ENCODE data around the gene DNAH17.
"Not testable (repeated sequence)": the region's sequence is repeated elsewhere in the genome, so short reads cannot be mapped to it uniquely, and the experiment has no call there.

DNAH17 gene

DNA sequence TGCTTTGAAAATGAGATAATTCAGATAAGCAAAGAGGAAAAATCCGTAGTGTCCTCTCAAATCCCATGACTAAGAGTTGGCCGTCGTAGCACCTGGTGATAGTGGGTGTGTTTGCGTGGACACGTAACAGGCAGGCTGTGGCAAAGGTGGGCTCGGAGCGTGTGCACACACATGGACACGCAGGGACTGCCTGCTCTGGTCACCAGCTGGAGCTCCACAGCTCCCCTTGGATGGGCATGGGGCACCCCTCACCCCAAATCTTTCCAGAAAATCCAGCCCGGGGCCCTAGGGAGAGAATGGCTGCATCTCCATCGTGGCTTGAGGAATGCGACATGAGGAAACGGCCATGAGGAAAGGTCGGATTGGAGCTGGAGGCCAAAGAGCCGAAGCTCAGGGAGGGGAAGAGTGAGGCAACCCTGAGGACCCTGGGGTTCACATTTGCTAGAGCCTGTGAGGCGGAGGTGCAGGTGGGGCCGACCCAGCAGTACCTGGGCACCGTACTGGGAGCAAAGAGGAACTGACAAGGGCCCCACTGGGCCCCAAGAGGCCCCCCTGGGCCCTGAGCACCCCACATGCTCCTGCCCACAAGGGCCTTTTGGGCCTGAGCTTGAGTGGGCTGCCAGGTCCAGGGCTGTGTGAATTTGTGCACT is 51.6 kb downstream of the DNAH17 start:
- no peak for DNase-seq (ENCODE audit: low read depth, low spot score)

DNA sequence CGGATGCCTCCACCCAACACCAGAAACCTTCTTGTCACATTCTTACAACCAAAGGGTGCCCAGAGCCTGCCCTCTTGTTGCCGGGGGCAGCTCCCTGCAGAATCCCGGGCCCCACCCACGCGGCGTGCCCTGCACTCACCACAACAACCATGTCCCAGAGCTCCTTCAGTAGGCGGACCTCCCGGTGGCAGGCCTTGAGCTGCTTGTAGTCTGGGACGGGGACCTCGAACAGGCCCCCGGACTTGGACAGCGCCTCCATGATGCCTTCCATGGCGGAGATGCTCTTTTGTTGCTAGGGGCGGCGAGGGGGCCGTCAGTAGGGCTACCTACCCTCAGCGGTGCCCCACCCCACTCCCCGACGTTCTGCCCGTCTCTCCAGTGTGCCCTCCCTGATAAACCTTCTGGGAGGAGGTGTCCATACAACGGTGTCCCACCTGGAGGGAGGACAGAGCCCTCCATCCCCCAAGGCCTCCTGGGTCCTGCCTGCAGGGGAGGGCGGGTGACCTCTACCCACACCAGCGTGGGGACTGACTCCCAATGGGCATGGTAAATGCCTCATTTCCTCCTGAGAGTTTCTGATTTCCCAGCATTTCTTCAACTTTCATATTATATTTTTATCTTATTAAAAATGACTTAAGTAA is 52.2 kb downstream of the DNAH17 start:
- DNase-seq (ENCODE audit: low read depth, low spot score): no peak

DNA sequence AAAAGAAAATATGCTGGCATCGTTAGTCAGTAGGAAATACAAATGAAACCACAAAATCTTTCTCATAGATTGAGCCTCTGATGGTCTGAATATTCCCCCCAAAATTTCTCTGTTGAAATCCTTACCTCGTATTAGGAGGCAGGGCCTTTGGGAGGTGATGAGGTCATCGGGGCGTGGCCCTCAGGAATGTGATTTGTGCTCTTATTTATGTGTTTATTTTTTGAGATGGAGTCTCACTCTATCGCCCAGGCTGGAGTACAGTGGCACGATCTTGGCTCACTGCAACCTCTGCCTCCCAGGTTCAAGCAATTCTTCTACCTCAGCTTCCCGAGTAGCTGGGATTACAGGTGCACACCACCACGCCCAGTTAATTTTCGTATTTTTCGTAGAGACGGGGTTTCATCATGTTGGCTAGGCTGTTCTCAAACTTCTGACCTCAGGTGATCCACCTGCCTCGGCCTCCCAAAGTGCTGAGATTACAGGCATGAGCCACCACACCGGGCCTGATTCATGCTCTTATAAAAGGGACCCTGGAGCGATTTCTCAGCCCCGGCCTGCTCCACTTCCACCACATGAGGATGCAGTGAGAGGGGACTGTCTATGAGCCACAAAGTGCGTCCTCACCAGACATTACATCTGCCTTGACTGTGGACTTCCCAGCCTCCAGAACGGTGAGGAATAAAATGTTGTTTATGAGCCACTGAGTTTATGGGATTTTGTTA is 53.1 kb downstream of the DNAH17 start:
- no peak for DNase-seq (ENCODE audit: low read depth, low spot score)

GRCh38 chr17:78522031-78522809 is 55.0 kb downstream of the DNAH17 start:
- no peak for DNase-seq (ENCODE audit: low read depth, low spot score)

DNA sequence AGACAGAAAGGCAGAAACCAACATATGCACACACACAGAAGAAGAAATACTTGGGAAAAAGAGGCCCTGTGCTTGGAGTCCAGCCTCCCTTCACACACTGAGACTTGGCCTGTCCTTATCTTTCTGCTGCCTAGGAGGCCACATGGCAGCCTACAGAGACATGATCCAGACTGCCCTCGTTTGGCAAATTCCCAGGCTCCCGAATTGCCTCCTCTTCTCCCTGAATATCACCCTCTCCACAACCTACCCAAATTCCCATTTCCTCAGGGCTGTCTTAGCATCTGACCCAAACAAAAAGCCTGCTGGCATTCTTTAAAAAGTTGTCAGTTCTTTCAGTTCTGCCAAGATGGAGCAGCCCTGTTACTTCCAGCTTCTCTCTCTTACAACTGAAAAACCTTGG is 59.8 kb downstream of the DNAH17 start:
- no peak for DNase-seq (ENCODE audit: low read depth, low spot score)

DNA sequence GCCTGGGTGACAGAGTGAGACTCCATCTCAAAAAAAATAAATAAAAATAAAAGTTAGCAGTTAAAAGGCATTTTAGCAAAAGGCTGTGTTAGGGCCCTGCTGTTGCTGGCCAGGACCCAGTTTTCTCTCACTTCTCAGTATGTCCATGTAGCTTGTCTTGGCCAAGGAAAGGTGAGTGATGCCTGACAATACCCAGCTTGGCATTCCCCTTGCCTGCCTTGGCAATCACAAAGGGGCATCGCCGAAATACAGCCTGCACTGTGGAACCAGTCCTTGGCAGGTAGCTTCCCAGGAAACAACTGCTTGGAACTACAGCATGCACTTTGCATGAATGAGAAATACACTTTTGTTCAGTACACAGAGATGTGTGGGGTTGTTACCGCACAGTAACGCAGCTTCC is 61.7 kb downstream of the DNAH17 start:
- DNase-seq (ENCODE audit: low read depth, low spot score): no peak

DNA sequence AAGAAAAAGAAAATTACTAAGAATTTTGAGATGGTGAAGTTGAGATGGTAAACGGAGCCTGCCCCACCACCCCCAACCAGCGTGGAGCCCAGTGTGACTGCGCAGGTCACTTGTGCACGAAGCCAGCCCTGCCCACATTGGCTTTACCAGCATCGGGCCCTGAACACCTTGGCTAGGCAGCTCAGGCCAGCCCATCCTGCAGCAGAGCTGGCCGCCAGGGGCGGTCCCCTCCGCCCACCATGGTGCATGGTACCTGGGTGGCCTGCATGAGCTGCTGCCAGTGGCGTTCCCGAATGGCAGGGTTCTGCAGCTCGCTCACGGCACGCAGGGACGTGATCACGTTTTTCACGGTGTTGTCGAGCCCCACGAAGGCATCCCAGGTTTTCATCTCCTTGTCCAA is 62.7 kb downstream of the DNAH17 start:
- no peak for DNase-seq (ENCODE audit: low read depth, low spot score)

DNA sequence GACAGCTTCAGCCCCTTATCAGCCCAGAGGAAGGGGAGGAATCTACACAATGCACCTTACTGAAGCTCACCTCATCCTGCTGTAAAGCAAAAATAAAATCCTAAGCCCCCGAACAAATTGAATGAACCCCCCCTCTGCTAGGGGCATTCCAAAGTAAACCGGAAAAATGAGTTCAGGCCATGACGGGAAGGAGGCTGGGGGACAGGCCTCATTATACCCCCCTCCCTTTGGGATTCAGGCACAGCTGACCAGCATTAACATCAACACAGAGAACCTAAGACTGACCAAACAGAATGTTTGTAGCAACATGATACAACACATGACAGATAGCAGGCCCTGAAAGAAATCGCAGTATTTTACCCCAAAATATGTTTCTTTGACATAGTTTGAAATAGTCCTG is 64.2 kb downstream of the DNAH17 start:
- DNase-seq (ENCODE audit: low read depth, low spot score): no peak

DNA sequence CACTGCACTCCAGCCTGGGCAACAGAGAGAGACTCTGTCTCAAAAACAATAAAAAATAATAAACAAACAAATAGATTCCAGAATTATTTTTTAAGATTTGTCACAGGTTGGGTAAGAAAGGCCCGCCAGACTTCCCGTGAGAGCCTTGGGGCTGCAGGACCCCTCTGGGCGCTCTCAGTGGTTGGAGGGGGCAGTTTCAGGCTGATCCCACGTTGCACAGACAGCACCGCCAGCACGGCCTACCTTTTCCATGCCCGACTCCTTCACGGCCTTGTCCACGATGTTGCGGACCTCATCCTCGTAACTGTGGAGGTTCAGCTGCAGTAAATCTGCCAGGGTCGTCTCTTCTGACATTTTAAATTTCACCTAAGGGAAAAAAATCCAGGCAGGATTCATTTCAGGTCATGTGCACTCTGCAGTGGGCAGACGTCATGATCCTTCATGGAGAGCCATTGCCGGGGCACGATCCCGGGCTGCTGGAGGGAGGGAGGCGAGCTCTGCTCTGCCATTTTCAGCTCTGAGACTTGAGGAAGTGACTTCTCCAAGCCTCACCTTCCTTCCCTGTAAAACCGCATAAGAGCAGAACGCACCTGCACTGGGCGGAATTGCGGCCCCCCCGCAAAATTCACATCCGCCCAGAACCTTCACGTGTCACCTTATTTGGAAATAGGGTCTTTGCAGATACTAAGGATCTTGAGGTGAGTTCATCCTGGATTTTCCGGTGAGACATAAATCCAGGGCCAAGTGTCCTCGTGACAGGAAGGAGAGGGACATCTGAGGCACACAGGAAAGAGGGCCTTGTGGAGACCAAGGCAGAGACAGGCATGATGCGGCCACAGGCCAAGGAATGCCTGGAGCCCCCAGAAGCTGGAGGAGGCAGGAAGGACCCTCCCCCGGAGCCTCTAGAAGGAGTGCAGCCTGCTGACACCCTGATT is 66.8 kb downstream of the DNAH17 start:
- DNase-seq (ENCODE audit: low read depth, low spot score): no peak

DNA sequence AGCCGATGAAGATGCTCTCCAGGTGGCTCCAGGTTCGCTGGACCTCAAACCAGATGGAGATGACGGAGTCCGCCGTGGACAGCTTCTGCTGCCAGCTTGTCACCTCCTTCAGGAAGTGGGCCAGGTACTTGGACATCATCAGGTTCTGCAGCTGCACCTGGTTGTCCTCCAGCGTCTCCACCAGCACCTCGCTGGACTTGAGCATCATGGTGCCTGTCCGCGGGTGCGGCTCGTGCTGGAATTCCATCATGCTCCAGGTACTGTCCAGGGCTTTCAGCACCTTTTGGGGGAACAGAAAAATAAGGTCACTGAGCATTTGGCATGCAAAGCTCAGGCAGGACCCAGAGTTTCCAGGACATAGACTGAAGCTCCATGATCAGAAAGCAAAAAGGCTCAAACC is 69.7 kb downstream of the DNAH17 start:
- no peak for DNase-seq (ENCODE audit: low read depth, low spot score)

DNA sequence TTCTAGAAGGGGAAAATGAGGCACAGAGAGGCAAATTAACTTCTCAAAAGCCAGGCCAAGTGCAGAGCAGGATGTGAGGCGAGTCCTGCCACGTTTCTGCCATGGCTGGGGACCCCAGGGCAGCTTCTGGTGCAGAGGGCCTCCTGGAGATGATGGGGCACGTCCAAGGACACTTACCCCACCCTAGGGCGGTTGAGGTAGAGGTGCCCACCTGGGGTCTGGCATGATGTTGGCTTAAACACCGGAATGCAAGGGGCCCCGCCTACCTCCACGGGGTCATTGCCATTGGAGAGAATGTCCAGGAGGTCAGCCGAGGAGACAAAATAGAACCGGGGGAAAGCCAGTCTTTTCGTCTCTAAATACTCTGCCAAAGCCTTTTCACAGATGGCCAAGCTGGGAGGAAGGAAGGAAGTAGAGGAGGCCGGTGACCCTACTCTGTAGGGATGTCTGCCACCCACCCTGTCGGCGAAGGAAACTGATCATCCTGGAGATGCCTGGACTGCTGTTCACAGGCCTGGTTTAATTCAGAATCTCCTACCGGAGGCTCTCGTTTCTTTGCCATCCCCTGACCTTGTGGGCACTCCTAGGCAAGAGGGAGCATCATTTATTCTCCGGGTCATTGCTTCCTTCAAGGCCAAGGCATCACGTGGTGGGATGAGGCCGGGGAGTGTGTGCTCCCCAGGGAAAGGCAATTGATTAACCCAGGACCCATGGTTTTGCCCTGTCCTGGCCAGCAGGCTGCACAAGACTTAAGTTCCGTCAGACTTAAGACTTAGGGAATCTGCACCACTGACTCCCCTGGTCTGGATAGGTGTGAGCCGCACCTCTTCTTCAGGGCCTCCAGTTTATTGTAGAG is 70.5 kb downstream of the DNAH17 start:
- DNase-seq (ENCODE audit: low read depth, low spot score): no peak

- DNase-seq (ENCODE audit: low read depth, low spot score): no peak
Observed at GRCh38 chr17:78504156-78504925, 72.9 kb downstream of the DNAH17 start.

- not testable (repeated sequence) for DNase-seq (ENCODE audit: low read depth, low spot score)
Observed at GRCh38 chr17:78503388-78503787, 73.8 kb downstream of the DNAH17 start.

DNA sequence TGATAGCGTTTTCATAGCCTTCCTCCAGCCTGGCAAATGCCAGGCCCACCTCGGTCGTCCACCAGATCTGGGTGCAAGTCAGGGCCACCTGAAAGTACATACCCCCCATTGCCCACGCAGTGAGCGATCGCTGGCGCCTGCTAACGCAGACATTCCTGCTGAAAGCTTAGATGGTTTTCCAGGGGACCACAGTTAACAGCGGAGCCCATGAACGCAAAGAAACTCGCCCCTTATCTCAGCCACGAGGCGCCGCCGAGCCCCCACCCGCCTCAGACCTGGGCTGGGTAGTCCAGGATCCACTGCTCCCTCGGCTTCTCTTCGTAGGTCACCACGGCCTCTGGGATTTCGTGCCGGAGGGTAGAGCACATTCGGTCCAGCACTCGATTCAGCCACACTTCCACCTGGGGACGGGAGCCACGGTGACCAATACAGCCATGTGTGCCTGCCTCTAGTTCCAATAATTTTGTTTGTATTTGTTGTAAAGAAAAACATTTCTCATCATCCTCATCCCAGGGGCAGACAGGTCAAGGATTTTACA is 74.5 kb downstream of the DNAH17 start:
- DNase-seq (ENCODE audit: low read depth, low spot score): no peak

GRCh38 chr17:78501241-78502036 is 75.8 kb downstream of the DNAH17 start:
- DNase-seq (ENCODE audit: low read depth, low spot score): no peak

DNA sequence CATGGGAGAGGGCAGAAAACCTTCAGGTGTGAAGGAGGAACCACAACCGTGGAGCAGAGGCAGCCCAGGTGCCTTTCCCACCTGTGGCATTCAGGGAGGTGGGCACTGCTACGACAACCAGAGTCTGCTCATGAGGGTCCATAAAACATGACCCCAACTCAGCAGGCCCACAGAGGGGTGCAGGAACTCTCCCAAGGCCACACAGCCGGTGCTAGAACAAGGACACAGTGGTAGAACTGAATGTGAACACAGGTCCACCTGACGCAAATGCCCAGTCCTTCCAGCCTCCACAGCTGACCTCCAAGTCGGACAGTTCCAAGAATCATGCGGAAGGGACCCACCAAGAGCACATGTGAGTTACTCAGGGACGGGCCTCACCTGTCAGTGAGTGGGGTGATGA is 76.4 kb downstream of the DNAH17 start:
- DNase-seq (ENCODE audit: low read depth, low spot score): no peak

DNA sequence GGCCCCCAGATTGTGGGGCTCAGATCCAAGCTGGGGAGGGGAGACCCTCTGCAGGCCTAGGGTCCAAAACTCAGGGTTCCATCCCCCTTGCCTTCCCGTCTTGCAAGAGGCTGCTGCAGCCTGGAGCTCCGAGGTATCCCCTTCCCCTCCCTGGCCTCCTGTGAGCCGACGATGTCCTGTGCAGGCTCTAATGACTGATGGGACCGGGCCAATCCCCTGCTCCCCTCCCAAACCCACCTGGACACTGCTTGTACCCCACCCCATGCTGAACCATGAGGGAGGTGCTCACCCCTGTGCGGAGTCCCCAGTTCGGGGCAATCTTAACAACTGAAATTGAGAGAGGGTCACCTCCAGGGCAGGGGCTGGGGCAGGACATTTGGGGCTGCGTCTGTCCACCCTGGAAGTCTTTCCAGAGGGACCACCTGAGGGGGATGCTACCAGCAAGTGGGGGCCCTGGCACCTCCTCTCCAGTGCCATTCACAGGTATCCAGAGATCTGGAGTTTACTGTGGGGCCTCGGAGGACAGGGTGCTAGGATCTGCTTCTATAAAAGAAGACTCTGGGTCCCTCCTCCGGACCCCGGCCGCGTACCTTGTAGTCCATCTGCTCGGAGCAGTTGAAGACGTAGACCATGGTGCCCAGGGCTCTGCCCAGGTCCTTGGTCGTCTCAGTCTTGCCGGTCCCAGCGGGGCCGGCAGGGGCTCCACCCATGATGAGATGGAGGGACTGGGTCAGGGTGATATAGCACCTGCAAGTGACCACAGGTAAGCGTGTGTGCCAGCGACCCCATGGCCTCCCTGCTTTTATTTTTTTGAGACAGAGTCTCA is 77.3 kb downstream of the DNAH17 start:
- no peak for DNase-seq (ENCODE audit: low read depth, low spot score)

All from astrocyte of the hippocampus (primary cell).